GM12874 (cell line): ENCODE data around the gene PCNX2.

Experiments used
- CTCF ChIP-seq: IDR thresholded peaks from 2 replicates; pipeline ENCODE4 v1.5.1; 2011; ENCODE audit warnings: low read depth, mild to moderate bottlenecking, control low read depth, low read length, moderate library complexity; ENCODE audit not compliant: insufficient read depth

Gene PCNX2

GRCh38 chr1:232969799-232970198, 325.7 kb downstream of the PCNX2 start:
- no peak for TF ChIP-seq CTCF

DNA sequence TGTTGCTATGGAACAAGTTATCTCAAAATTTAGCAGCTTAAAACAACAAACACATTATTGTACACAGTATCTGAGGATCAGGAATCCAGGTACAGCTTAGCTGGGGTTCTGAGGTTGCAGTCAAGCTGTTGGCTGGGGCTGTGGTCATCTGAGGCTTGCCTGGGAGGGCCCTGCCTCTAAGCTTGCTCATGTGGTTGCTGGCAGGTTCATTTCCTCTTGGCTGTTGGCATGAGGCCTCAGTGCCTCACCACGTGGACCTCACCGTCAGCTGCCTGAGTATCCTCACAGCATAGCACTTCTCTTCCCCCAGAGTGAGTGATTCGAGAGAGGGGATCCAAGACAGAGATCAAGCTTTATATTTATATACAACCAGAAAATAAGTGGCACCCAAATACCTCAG, 326.6 kb downstream of the PCNX2 start:
- TF ChIP-seq CTCF: no peak

DNA sequence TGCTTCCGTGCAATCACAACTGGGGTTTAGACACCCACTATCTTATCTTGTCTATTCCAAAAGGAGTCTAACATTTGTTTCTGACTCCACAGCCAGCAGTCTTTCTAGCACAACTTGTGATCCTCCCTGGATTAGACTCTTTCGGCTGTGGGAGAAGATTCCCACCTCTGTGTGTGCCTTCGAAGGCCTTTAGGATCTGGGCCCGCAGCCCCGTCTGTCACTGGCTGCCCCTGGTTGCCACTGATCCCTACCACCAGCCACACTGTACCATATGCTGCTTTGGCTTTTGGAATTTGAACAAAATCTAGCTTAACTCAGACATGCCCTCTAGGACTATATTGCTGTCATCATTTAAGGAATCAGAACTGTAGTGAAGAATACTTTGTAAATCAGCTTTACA, 327.1 kb downstream of the PCNX2 start:
- TF ChIP-seq CTCF: no peak

- TF ChIP-seq CTCF: no peak
Observed at GRCh38 chr1:232966663-232967062, 328.9 kb downstream of the PCNX2 start.

DNA sequence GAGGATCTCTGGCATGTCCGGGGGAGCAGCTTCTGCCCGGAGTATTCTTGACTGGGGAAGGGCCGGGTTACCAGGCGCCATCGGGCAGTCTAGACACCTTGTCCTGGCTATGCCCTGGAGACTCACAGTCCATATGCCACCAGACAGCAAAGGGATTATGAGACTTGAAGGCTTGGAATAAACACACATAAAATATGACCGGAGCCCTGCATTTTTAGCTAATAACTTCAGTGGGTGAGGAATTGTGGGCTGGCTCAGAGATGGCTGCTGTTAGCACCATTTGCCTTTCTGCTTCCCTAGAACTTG, 329.7 kb downstream of the PCNX2 start:
- TF ChIP-seq CTCF: no peak

GRCh38 chr1:232965124-232965911, 330.2 kb downstream of the PCNX2 start:
- TF ChIP-seq CTCF: no peak

DNA sequence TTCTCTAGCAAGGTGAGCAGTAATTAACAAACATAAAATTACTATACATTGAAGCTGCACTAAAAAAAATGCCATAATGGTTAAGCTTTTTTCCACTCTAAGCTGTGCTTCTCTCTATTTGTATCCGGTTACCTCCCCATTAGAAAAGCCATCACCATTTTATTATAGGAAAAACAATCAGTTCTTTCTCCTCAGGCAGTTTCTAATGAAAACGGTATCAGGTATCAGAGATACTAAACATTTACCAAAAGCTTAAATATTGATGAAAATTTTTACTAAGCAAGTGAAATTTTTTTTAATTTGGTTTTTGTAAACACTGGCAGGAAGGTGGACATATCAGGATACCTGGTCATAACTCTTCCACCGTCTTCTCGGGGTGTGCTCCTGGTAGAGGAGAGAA, 330.9 kb downstream of the PCNX2 start:
- no peak for TF ChIP-seq CTCF
